GM23248 (cell line): ENCODE measurements around the gene MAML2. TPM values are rescaled to one million over a fixed set of nuclear protein-coding genes. Genes with fewer than 3 reads are reported as not detected.

Experiments used
- DNase-seq: peaks from one replicate; pipeline ENCODE4 v3.0.0-alpha.2; 2015
- H2AFZ ChIP-seq: fragments of 200-600 bp; sonication (generic); 2 replicates; pipeline ENCODE4 v1.6.1; 2016; ENCODE audit warnings: antibody characterized with exemption
- H3F3A ChIP-seq: fragments of 200-600 bp; sonication (generic); 2 replicates; pipeline ENCODE4 v1.6.1; 2016; ENCODE audit warnings: mild to moderate bottlenecking, antibody characterized with exemption, mixed run types; ENCODE audit not compliant: insufficient read depth
- H3K27ac ChIP-seq: fragments of 200-600 bp; sonication (generic); 2 replicates; pipeline ENCODE4 v1.5.1; 2016; ENCODE audit warnings: mild to moderate bottlenecking
- H3K27me3 ChIP-seq: fragments of 200-600 bp; sonication (generic); replicated peaks from 2 replicates; pipeline ENCODE4 v1.6.1; 2016; ENCODE audit warnings: mild to moderate bottlenecking; ENCODE audit not compliant: insufficient read depth
- H3K36me3 ChIP-seq: fragments of 200-600 bp; sonication (generic); 2 replicates; pipeline ENCODE4 v1.6.1; 2016; ENCODE audit warnings: low read depth, mild to moderate bottlenecking
- H3K4me1 ChIP-seq: fragments of 200-600 bp; sonication (generic); 2 replicates; pipeline ENCODE4 v1.6.1; 2016; ENCODE audit warnings: mild to moderate bottlenecking; ENCODE audit not compliant: insufficient read depth
- H3K4me2 ChIP-seq: fragments of 200-600 bp; sonication (generic); one replicate; pipeline ENCODE4 v1.6.1; 2016; ENCODE audit warnings: mild to moderate bottlenecking; ENCODE audit not compliant: unreplicated experiment
- H3K4me3 ChIP-seq: fragments of 200-600 bp; sonication (generic); 2 replicates; pipeline ENCODE4 v1.5.1; 2016; ENCODE audit warnings: mild to moderate bottlenecking
- H3K79me2 ChIP-seq: fragments of 200-600 bp; sonication (generic); 2 replicates; pipeline ENCODE4 v1.6.1; 2016; ENCODE audit warnings: mild to moderate bottlenecking; ENCODE audit not compliant: insufficient read depth
- H3K9ac ChIP-seq: fragments of 200-600 bp; sonication (generic); 2 replicates; pipeline ENCODE4 v1.6.1; 2016; ENCODE audit warnings: mild to moderate bottlenecking
- H3K9me2 ChIP-seq: fragments of 200-600 bp; sonication (generic); 2 replicates; pipeline ENCODE4 v1.6.1; 2016; ENCODE audit warnings: mixed run types, mild to moderate bottlenecking, moderate library complexity; ENCODE audit not compliant: insufficient read depth
- H3K9me3 ChIP-seq: fragments of 200-600 bp; sonication (generic); one replicate; pipeline ENCODE4 v1.6.1; 2017; ENCODE audit warnings: low read depth
- H4K20me1 ChIP-seq: fragments of 200-600 bp; sonication (generic); 2 replicates; pipeline ENCODE4 v1.6.0; 2016; ENCODE audit not compliant: insufficient read depth
- EZH2 ChIP-seq: fragments of 200-600 bp; sonication (generic); IDR thresholded peaks from 2 replicates; pipeline ENCODE4 v1.6.1; 2018; ENCODE audit warnings: antibody characterized with exemption, mild to moderate bottlenecking; ENCODE audit not compliant: insufficient read depth, poor library complexity, severe bottlenecking
- EZH2phosphoT487 ChIP-seq: fragments of 200-600 bp; sonication (generic); IDR thresholded peaks from 2 replicates; pipeline ENCODE4 v1.6.1; 2018; ENCODE audit warnings: antibody characterized with exemption, moderate library complexity, mild to moderate bottlenecking, low read depth; ENCODE audit not compliant: insufficient read depth
- WGBS, 2 experiments: methylation state at CpG; one replicate each; pipeline ENCODE4 v1.1.6; 2015 to 2017; ENCODE audit warnings: low lambda C conversion rate in 2 of 2, low coverage in 1 of 2; ENCODE audit errors: missing lambda C conversion rate in 2 of 2; 5-methylcytosine and 5-hydroxymethylcytosine counted together
- in situ Hi-C: fragments of 300-500 bp; cut with MboI; formaldehyde crosslinking; loops from 2 replicates; pipeline ENCODE4 v1.15.0; 2020
- polyA plus RNA-seq: library from polyadenylated mRNA; unstranded; fragments of >200 nt; fragmentation: Nextera tagmentation; extraction: Ambion mirVana; gene quantifications from 2 replicates; pipeline ENCODE4 v1.2.1, GENCODE V29; 2016
- total RNA-seq: library from RNA; depleted of rRNA; stranded (reverse); fragments of >200 nt; shearing (Covaris generic); gene quantifications from 2 replicates; pipeline ENCODE4 v1.2.3, GENCODE V29; 2014

MAML2 gene
- total and polyA plus RNA-seq, 2 experiments from 2014 or later, result 7.4 to 23.7 TPM

DNA sequence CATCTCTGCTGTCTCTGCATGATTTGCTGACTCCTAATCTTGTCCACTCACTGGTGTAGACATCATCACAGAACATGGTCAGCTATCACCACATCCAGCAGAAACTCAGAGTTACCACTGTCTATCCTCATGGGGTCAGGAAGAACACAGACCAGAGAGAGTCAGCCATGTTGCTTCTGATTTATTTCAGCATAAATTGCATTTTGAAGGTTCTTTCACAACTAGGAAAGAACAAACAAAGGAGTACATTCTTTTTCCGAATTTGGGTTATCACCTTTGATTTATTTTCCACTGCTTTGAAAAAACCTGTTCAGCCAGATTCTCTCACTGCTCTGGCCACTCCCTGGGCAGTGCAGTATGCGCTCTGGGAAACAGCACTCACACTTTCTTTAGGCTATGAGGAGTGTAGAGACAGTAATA lies 247.1 kb downstream of the MAML2 start:
- no peak overlapping the region for H2AFZ ChIP-seq
- peaks cover 47% of the 10 kb centered on the region for H3K4me1 ChIP-seq
- H3K79me2 ChIP-seq, result peaks cover 99% of the 10 kb centered on the region
- H3K9me2 ChIP-seq, result no peaks in the 10 kb centered on the region
- H3K27ac ChIP-seq, result peak overlapping the region; percentile 1; the same call in 1 of the 2 replicates
- no peak for DNase-seq
- H3F3A ChIP-seq, result peaks cover 33% of the 10 kb centered on the region
- H3K4me2 ChIP-seq, result peak overlapping the region; percentile 3
- no peaks in the 10 kb centered on the region for H3K9me3 ChIP-seq
- H4K20me1 ChIP-seq, result no peaks in the 10 kb centered on the region
- no peak for TF ChIP-seq EZH2phosphoT487
- TF ChIP-seq EZH2, result no peak
- H3K27me3 ChIP-seq, result no peaks in the 10 kb centered on the region
- no peaks in the 10 kb centered on the region for H3K36me3 ChIP-seq
- 69 to 80% methylated on average over 2 of the region's 2 CpGs for WGBS, 2 experiments
- no peak overlapping the region for H3K4me3 ChIP-seq
- in situ Hi-C loops, result no loop called here
- H3K9ac ChIP-seq, result no peak overlapping the region

DNA sequence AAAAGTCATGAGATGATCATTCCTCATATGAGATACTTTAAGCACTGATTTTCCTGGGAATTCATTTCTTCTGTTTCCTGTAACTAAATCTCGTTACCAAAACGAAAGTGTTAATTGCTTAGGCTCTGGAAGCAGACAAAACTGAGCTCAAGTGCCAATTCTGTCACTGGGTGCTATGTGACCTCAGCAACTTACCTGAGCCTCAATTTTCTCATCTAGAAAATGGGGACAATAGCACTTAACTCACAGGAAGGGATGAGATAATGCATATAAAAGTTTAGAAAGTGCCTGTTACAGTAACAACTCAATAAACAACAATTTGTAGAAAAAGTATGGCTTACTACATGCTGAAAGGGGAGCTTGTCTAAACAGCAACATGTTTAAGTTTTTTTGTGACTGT lies 248.8 kb downstream of the MAML2 start:
- peaks cover 38% of the 10 kb centered on the region for H3F3A ChIP-seq
- H3K4me1 ChIP-seq, result peaks cover 55% of the 10 kb centered on the region
- TF ChIP-seq EZH2phosphoT487, result no peak
- TF ChIP-seq EZH2, result no peak
- no peak overlapping the region for H3K27ac ChIP-seq
- no peaks in the 10 kb centered on the region for H3K27me3 ChIP-seq
- no peak overlapping the region for H3K4me3 ChIP-seq
- H3K4me2 ChIP-seq, result no peak overlapping the region
- no peak overlapping the region for H3K9ac ChIP-seq
- WGBS, 2 experiments, result 39 to 51% methylated on average over 2 of the region's 2 CpGs
- no peak overlapping the region for H2AFZ ChIP-seq
- no peaks in the 10 kb centered on the region for H3K9me3 ChIP-seq
- in situ Hi-C loops, result no loop called here
- no peaks in the 10 kb centered on the region for H3K9me2 ChIP-seq
- DNase-seq, result no peak
- H4K20me1 ChIP-seq, result no peaks in the 10 kb centered on the region
- H3K36me3 ChIP-seq, result no peaks in the 10 kb centered on the region
- H3K79me2 ChIP-seq, result peaks cover 96% of the 10 kb centered on the region

DNA sequence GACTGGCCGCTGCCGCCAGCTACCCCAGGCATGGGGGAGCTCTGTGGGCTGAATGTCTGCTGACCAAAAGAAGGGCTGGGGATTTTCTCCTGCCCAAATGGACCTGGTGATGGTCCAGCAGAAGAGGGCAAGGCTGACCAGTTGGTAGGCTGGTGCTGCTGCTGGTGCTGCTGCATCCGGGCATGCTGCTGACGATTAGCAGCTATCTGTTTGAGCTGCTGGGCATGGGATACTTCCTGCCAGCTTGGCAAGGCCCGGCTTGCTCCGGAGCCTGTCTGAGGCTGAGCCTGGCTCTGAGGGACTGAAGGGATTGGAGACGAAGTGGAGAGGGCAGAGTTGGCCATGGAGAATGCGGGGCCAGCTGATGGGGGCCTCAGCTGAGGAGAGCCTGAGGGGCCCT lies 250.5 kb downstream of the MAML2 start:
- H3F3A ChIP-seq, result peaks cover 28% of the 10 kb centered on the region
- in situ Hi-C loops, result no loop called here
- DNase-seq, result no peak
- no peak overlapping the region for H3K27ac ChIP-seq
- no peaks in the 10 kb centered on the region for H3K9me2 ChIP-seq
- 95 to 96% methylated on average over 8 of the region's 8 CpGs for WGBS, 2 experiments
- no peak overlapping the region for H3K4me3 ChIP-seq
- H3K9me3 ChIP-seq, result no peaks in the 10 kb centered on the region
- H4K20me1 ChIP-seq, result no peaks in the 10 kb centered on the region
- H2AFZ ChIP-seq, result no peak overlapping the region
- H3K4me1 ChIP-seq, result peaks cover 41% of the 10 kb centered on the region
- no peaks in the 10 kb centered on the region for H3K27me3 ChIP-seq
- H3K4me2 ChIP-seq, result no peak overlapping the region
- H3K9ac ChIP-seq, result no peak overlapping the region
- peaks cover 97% of the 10 kb centered on the region for H3K79me2 ChIP-seq
- no peak for TF ChIP-seq EZH2
- no peak for TF ChIP-seq EZH2phosphoT487
- no peaks in the 10 kb centered on the region for H3K36me3 ChIP-seq

DNA sequence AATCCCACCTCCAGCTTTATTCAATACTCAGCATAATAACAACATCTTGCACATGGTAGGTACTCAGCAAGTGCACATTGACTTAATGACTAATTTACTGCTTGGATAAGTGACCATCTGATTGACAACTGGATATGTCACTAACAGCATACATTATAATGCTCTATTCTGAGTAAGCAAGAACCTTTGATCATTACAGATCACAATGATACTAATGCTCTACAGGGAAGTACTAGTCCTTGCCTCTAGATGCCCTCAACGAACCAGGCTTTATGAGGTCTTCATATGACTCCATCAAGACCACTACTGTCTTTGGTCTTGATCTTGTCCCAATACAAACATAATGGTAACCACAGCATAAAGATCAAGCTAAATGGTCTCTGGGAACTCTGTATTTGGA lies 251.5 kb downstream of the MAML2 start:
- H3F3A ChIP-seq, result peaks cover 18% of the 10 kb centered on the region
- no peak overlapping the region for H3K9ac ChIP-seq
- WGBS, 2 experiments, result 59 to 70% methylated on average over 1 of the region's 1 CpG
- peak overlapping the region; percentile 45 for H3K4me2 ChIP-seq
- no peaks in the 10 kb centered on the region for H4K20me1 ChIP-seq
- H3K36me3 ChIP-seq, result no peaks in the 10 kb centered on the region
- H2AFZ ChIP-seq, result no peak overlapping the region
- no peak overlapping the region for H3K27ac ChIP-seq
- H3K9me3 ChIP-seq, result no peaks in the 10 kb centered on the region
- H3K4me1 ChIP-seq, result peaks cover 33% of the 10 kb centered on the region
- DNase-seq, result no peak
- H3K27me3 ChIP-seq, result no peaks in the 10 kb centered on the region
- TF ChIP-seq EZH2phosphoT487 (no peak), EZH2 (no peak)
- H3K4me3 ChIP-seq, result no peak overlapping the region
- H3K9me2 ChIP-seq, result no peaks in the 10 kb centered on the region
- H3K79me2 ChIP-seq, result peaks cover 97% of the 10 kb centered on the region
- in situ Hi-C loops, result no loop called here

DNA sequence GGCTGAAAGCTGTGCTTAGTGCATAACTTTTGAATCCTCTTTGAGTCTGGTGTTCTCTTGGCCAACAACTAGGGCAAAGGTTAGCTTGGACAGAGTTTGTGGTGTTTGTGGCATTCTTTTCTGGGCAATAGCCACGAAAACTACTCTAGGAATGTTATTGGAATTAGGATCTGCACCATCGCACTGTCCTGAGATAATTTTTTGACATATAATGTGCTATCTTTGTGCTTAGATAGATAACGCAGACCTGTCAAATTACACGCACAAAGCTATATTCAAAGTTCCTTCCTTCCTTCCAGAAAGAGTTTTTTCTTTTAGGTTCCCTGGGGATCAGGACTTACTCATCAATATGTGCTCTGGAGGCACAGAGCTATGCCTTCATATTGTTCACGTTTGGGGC lies 252.3 kb downstream of the MAML2 start:
- Histone ChIP-seq H3K36me3 (no peaks in the 10 kb centered on the region), H3K4me1 (peaks cover 25% of the 10 kb centered on the region), H3K27me3 (no peaks in the 10 kb centered on the region), H2AFZ (no peak overlapping the region), H3K9me3 (no peaks in the 10 kb centered on the region), H3F3A (peaks cover 10% of the 10 kb centered on the region; the same call in 1 of the 2 replicates), H3K9me2 (no peaks in the 10 kb centered on the region), H3K79me2 (peaks cover 97% of the 10 kb centered on the region), H3K27ac (peak overlapping the region; percentile 16), H3K4me2 (peak overlapping the region; percentile 45), H3K9ac (0 out of 2 replicates have a peak overlapping the region, but pooled peaks have one; percentile 10), H3K4me3 (peak overlapping the region; percentile 14), H4K20me1 (no peaks in the 10 kb centered on the region)
- TF ChIP-seq EZH2 (no peak), EZH2phosphoT487 (no peak)
- peak; percentile 79 for DNase-seq
- in situ Hi-C loops, result no loop called here
- 24 to 31% methylated on average over 5 of the region's 5 CpGs for WGBS, 2 experiments
